GM20000 (cell line): ENCODE data around the gene UGT2B10.
"Not testable (repeated sequence)": the region's sequence is repeated elsewhere in the genome, so short reads cannot be mapped to it uniquely, and the experiment has no call there.

Experiments used
- DNase-seq: peaks from one replicate; pipeline ENCODE4 v3.0.0; 2012; ENCODE audit warnings: low spot score
- TF ChIP-seq, protein P1 (sequence below): IDR thresholded peaks from 2 replicates; pipeline ENCODE4 v1.5.1; 2012; ENCODE audit warnings: mild to moderate bottlenecking, control low read depth; ENCODE audit errors: extremely low read depth, missing control alignments

Gene UGT2B10

DNA sequence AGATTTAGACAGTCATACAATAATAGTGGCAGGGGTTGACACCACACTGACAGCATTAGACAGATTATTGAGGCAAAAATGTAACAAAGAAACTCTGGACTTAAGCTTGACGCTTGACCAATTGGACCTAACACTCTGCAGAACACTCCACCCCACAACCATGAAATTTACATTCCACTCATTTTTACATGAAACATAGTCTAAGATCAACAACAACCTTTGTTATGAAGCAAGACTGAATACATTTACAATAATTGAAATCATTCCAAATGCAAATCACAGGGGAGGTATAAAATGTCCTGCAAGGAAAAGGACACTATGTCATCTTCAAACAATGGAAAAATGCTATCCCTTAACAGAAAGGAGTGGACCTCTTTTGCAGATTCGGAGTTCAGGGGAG is 4.9 kb upstream of the UGT2B10 start:
- no peak for DNase-seq
- TF ChIP-seq, protein P1, sequence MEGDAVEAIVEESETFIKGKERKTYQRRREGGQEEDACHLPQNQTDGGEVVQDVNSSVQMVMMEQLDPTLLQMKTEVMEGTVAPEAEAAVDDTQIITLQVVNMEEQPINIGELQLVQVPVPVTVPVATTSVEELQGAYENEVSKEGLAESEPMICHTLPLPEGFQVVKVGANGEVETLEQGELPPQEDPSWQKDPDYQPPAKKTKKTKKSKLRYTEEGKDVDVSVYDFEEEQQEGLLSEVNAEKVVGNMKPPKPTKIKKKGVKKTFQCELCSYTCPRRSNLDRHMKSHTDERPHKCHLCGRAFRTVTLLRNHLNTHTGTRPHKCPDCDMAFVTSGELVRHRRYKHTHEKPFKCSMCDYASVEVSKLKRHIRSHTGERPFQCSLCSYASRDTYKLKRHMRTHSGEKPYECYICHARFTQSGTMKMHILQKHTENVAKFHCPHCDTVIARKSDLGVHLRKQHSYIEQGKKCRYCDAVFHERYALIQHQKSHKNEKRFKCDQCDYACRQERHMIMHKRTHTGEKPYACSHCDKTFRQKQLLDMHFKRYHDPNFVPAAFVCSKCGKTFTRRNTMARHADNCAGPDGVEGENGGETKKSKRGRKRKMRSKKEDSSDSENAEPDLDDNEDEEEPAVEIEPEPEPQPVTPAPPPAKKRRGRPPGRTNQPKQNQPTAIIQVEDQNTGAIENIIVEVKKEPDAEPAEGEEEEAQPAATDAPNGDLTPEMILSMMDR = no peak

DNA sequence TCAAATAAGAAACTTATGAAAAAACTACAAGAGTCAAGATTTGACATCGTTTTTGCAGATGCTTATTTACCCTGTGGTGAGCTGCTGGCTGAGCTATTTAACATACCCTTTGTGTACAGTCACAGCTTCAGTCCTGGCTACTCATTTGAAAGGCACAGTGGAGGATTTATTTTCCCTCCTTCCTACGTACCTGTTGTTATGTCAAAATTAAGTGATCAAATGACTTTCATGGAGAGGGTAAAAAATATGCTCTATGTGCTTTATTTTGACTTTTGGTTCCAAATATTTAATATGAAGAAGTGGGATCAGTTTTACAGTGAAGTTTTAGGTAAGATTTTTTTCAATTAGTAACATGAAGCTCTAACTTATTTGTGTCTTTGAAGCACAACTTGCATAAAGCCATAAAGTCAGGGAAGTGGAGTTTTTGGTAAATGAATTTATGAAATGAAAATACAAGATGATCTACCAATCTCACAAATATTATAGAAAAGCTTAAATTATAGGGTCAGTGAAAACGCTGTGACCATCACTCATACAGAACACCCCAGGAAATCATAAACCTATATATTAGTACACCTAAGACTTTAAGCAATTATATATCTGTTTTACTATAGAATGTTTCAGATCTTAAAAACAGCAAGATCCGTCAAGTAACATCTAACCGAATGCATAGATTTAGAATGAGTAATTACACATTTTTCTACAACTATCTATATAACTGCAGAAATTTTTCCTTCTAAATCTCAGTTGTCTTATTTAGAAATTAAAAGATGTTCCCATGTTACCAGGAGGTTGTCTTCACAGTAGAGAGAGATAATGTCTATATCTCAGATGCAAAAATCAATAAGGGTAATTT is 844 bp downstream of the UGT2B10 start:
- not testable (repeated sequence) for DNase-seq

DNA sequence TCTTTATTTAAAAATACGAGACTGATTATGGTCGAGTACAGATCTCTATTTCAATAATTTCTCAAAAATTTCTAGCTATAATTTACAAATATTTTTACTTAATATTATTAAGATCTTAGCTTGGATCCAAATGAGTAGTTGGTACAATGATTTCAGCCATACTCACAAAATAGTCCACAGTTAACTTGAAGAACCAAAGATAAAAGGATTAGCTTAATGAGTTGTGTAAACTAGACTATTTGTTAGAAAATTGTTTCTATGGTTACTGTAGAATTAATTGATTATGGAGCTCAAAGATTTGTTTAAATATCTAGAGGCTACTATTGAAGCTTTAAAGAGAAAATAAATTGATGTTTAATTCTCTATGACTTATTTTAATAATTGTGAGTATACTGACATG is 1.6 kb downstream of the UGT2B10 start:
- TF ChIP-seq, protein P1 = no peak
- no peak for DNase-seq

DNA sequence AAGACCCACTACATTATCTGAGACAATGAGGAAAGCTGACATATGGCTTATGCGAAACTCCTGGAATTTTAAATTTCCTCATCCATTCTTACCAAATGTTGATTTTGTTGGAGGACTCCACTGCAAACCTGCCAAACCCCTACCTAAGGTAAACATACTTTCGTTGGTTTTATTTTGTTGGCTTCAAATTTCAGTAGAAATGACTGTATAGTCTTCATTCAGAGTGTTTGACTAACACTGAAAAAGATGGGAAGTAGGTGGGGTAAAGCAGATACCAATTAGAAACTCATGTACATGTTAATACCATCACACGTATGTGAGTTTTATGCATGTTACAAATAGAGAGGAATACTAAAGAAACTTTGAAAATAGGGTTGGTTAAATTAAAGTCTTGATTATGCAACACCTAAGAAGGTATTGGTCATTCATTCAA is 2.3 kb downstream of the UGT2B10 start:
- not testable (repeated sequence) for DNase-seq

DNA sequence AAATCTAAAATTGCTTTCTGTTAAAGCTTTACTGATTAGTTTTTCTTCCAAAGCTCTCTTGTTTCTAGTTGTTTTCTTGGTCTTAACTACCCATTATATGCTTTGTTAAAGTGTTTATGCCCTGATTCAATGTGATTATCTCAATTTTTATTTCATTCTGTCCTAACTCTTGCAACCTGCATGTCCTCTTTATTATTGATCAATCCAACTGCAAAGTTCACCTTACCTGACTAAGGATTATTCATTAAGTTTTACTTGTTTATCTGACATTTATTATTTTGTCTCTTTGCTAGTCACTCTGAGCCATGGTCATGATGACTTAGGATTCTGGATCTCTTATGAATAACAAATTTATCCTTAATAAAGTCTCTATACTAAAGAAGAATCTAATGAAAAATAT is 15.8 kb downstream of the UGT2B10 start:
- DNase-seq = no peak
- TF ChIP-seq, protein P1 = no peak

DNA sequence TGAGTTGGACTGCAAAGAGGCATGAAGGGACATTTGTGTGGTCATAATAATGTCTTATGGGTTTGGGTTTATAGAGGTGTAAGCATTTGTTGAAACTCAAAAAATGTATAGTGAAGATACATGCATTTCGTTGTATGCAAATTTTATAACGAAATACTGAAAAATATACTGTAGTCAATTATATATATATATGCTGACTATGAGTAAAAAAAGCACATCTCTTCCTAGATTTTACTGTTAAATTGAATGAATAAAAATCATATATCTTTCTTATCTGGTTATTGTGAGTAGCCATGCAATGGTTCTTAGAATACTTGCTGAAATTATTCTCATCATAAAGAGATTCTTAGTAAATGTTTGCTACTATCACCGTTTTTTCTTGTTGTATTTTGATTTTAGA is 34.5 kb downstream of the UGT2B10 start:
- TF ChIP-seq, protein P1 = no peak
- no peak for DNase-seq

DNA sequence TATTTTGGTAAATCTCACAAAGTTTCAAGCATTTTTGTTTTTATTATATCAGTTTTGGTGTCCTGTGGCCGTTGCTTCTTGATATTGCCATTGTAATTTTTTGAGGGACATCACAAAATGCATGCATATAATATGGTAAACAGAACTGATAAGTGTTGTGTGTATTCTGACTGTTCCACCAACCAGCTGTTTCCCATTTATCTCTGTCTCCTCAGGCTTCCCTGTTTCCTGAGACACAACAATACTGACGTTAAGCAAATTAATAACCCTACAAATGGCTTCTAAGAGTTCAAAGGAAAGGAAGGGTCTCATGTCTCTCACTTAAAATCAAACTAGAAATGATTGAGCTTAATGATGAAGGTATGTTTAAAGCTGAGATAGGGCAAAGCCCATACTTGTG is 40.0 kb downstream of the UGT2B10 start:
- TF ChIP-seq, protein P1 = no peak
- DNase-seq = no peak

DNA sequence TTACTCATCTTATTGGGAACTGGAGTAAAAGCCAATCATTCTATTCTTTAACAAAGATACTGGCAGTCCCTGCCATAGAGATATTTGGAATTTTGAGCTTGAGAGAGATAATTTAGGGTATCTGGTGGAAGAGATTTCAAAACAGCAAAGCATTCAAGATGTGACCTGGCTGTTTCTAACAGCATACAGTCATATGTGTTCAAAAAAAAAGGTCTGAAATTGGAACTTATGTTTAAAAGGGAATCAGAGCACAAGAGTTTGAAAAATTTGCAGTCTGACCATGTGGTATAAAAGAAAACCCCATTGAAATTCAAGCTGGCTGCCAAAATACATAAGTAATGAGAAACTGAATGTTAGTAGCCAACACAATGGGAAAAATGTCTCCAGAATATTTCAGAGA is 42.2 kb downstream of the UGT2B10 start:
- DNase-seq = no peak
- TF ChIP-seq, protein P1 = no peak
